Posterior vena cava (tissue), 2 donors: ENCODE measurements around the gene BCAM. TPM values are rescaled to one million over a fixed set of nuclear protein-coding genes. Genes with fewer than 3 reads are reported as not detected.
"Not testable (repeated sequence)": the region's sequence is repeated elsewhere in the genome, so short reads cannot be mapped to it uniquely, and the experiment has no call there.

Experiments
- DNase-seq: peaks from one replicate; pipeline ENCODE4 v3.0.0-alpha.2; 2020; ENCODE audit warnings: low spot score
- intact Hi-C, 2 donors: fragments of 100-400 bp; cut with DNase I; formaldehyde crosslinking; loops; one replicate each; pipeline versions ENCODE4 v1.14.1 to v1.14.2; 2022 to 2023
- long read RNA-seq, 2 donors: library from polyadenylated mRNA; unstranded; transcript quantifications; one replicate each; pipeline ENCODE4 v2.0.0, GENCODE V29; 2020 to 2021
- total RNA-seq, 2 donors: library from RNA; stranded (reverse); fragmentation: NEBNext Ultra II Directional; extraction: Animal tissue kit (Norgen Biotek cat#: 25700); gene quantifications; one replicate each; pipeline ENCODE4 v1.2.1, GENCODE V29; 2021
- donor health status: DM: yes; HTN: yes; CAD: no.
- donor health status: DM: yes; HTN: yes; CAD: no.

The BCAM gene
- 10 to 100 TPM; 49.6 to 53.8 TPM for total RNA-seq
- long read RNA-seq, donor 1, partial matches to known transcripts: 4 of 8 reads
- long read RNA-seq, donor 1, other reads (novel, unspliced or antisense): 0 of 8 reads
- long read RNA-seq, donor 2, transcript BCAM-201 (15 exons, 2,453 nt): major isoform, 22 of 31 reads
- long read RNA-seq, donor 2, partial matches to known transcripts: 8 of 31 reads
- long read RNA-seq, donor 2, other reads (novel, unspliced or antisense): 1 of 31 reads

- intact Hi-C loops: loop anchor here in 1 of 2 donors (5.0 kb wide), 1 partner anchor 34 kb away; no protein-coding TSS in a partner anchor
- DNase-seq: peak; percentile 87
Measured at GRCh38 chr19:44808463-44809371, at the start of gene BCAM. Gene BCAM, plus strand, starts transcription at chr19:44809103. Its CDS starts 22 bp downstream, at chr19:44809125.

GRCh38 chr19:44762038-44762437, 46.9 kb upstream of the BCAM start:
- DNase-seq: no peak
- intact Hi-C loops: no loop called here

DNA sequence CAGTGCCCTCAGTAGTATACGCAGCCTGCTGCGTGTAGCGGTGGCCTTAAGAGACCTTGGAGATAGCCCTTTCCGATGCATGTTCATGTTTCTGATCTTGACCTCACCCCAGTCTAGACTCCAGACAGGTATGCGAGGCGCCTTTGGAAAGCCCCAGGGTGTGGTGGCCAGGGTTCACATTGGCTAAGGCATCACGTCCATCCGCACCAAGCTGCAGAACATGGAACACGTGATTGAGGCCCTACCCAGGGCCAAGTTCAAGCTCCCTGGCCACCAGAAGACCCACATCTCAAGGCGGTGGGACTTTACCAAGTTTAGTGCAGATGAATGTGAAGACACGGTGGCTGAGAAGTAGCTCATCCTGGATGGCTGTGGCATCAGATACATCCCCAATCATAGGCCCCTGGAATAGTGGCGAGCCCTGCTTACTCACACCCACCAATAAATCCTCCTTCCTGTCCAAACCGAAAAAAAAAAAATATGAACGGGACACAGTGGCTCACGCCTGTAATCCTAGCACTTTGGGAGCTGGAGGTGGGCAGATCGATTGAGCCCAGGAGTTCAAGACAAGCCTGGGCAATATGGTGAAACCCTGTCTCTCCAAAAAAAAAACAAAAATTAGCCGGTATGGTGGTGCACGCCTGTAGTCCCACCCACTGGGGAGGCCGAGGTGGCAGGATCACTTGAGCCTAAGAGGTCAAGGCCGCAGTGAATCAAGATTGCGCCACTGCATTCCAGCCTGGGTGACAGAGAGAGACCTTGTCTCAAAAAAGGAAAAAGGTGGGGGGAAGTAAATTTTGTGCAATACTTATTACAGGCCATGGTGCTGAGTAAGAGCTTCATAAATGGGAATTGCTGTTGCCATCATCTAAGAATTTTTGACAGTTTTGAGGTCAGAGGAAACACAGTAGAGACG, 43.6 kb upstream of the BCAM start:
- intact Hi-C loops: no loop called here
- no peak for DNase-seq

DNA sequence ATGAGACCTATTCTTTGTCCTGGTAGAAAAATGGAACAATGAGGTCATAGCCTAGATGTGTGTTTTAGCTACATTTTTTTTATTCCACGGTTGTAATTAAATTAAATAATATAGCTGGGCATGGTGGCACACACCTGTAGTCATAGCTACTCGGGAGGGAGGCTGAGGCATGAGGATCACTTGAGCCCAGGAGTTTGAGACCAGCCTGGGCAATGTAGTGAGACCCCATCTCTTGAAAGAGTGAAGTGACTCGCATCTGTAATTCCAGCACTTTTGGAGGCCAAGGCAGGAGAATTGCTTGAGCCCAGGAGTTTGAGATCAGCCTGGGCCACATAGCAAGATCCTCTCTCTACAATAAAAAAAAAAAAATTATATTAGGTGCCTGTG, 43.0 kb upstream of the BCAM start:
- no peak for DNase-seq
- intact Hi-C loops: no loop called here

DNA sequence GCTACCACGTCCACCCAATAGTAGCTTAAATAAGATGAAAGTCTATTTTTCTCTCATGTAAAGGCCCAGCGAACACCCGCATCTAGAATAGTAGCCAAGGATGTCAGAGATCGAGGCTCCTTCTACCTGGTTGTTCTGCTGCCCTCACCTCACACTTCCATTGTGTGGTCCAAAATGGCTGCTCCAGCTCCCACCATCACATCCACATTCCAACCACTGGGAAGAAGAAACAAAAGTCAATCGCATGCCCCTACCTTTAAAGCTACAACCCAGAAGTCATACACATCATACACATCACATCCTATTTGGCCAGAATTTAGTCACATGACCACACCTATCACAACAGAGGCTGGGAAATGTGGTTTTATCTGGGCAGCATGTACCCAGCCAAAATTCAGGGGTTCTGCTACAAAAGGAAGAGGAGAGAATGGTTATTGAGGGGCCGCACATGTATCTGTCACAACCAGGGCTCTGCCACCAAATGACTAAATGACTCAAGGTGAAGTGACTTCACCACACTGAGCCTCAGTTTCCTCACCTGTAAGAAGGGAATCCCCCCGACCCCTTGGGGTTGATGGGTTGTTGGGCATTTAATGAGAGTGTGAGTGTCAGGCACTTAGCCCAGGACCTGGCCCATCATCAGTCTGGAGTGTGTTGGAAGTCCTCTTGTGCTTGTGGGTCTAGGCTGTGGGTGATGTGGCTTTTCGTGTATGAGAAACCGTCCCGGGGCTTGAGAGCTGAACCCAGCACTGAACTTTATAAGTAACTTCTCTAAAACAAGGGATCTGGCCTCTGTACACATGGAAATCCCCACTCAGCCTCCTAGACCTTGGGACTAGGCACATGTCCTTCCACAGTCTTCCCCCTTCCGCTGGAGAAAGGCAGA, 41.4 kb upstream of the BCAM start:
- DNase-seq: no peak
- intact Hi-C loops: no loop called here

- peak; percentile 97 for DNase-seq
- intact Hi-C loops: loop anchor here (1.0 to 5.0 kb wide), 2 partner anchors 43 to 46 kb away; no protein-coding TSS in a partner anchor
Measured at GRCh38 chr19:44770550-44771257, 38.2 kb upstream of the BCAM start.

GRCh38 chr19:44772144-44772543, 36.8 kb upstream of the BCAM start:
- intact Hi-C loops: loop anchor here in 1 of 2 donors (5.0 kb wide), 1 partner anchor 45 kb away; no protein-coding TSS in a partner anchor
- DNase-seq: not testable (repeated sequence)

DNA sequence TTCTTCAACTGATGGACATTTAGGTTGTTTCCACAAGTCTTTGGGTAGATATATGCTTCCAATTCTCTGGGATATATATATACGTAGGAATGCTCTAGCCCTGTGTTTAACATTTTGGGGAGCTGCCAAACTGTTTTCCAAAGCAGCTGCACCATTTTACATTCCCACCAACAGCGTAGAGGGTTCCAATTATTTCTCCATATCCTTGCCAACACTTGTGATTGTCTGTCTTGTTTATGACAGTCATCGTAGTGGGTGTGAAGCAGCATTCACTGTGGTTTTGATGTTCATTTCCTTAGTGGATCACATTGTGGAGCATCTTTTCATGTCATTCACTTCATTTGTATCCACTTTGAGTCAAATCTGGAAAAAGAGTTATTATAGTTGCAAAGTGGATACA, 35.9 kb upstream of the BCAM start:
- intact Hi-C loops: loop anchor here in 1 of 2 donors (5.0 kb wide), 1 partner anchor 46 kb away; no protein-coding TSS in a partner anchor

DNA sequence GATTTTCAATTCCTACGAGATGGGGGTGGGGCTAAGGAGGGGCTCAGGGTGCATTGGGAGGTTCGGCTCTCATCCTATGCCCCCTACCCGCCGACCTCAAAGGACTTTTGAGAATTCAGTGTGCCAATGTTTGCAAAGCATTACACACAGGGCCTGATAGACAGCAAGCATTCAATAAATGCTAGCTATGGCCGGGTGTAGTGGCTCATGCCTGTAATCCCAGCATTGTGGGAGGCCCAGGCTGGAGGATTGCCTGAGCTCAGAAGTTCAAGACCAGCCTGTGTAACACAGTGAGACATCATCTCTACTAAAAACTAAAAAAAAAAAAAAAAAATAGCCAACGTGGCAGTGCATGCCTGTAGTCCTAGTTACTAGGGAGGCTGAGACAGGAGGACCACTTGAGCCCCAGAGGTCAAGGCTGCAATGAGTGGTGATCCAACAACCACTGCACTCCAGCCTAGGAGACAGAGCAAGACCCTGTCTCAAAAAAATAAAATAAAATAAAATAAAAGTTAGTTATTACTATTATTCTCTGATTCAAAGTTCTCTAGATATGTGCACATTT, 33.1 kb upstream of the BCAM start:
- DNase-seq: no peak
- intact Hi-C loops: no loop called here

More for the DNA sequence above, 35.9 kb upstream of the BCAM start:
- DNase-seq: no peak

DNA sequence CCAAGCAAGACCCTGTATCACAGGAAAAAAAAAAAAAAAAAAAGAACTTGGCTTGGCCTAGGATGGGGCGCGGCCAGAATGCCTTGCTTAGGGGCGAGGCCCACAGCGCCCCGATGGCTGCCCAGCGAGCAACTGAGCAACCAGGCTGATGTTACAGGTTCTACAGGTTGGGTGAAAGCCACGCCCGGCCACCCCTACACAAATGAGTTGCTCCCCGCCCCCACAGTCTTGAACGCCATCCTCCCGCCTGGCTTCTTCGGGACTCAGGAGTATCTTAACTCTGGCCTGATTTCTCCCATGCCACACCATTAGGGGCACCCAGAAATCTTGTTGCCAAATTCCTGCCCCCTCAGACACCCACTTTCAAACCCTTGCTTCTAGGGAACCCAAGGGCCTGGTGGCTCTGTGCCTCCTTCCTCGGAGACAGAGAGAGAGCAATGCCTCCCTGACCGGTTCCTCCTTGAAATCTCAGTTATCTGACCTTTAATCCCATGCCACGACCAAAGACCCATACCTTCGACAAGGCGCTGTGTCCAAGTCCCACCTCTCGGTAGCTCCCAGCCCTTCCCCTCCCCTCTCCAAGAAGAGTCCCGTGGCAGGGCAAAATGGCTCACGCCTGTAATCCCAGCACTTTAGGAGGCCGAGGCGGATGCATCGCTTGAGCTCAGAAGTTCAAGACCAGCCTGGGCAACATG, 32.4 kb upstream of the BCAM start:
- intact Hi-C loops: no loop called here
- DNase-seq: no peak

- DNase-seq: no peak
- intact Hi-C loops: no loop called here
Measured at GRCh38 chr19:44777715-44778347, 31.1 kb upstream of the BCAM start, which contains the start of gene CBLC. Gene CBLC, plus strand, starts transcription at chr19:44777890. Its CDS starts 42 bp downstream, at chr19:44777932.

GRCh38 chr19:44779150-44779549, 29.8 kb upstream of the BCAM start:
- intact Hi-C loops: no loop called here
- DNase-seq: no peak

- DNase-seq, intact Hi-C loops: not testable (repeated sequence)
Measured at GRCh38 chr19:44781694-44782093, 27.2 kb upstream of the BCAM start.

DNA sequence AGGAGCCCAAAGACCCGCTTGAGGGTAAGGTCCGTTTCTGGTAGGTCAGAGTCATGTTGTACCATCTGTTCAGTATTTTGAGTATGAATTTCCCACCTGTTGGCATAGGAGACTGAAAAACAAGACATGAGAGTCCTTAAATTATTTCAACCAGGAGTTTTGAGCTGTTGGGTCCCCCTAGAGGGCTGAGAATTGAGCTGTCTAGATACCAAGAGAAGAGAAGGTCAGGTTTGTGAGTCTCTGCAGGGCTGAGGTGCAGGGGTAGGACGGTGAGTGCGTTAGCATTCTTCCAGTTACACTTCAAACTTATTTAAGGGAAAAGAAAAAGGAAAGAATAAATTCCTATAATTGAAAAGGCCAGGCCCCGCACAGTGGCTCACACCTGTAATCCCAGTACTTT, 26.2 kb upstream of the BCAM start:
- DNase-seq: no peak
- intact Hi-C loops: no loop called here

- intact Hi-C loops: no loop called here
- DNase-seq: no peak
Measured at GRCh38 chr19:44783545-44783944, 25.4 kb upstream of the BCAM start.

- intact Hi-C loops: no loop called here
- no peak for DNase-seq
Measured at GRCh38 chr19:44785271-44785670, 23.6 kb upstream of the BCAM start.
